Measurements from ENCODE around the gene SCN7A. TPM values are rescaled to one million over a fixed set of nuclear protein-coding genes. Genes with fewer than 3 reads are reported as not detected.
"Not testable (repeated sequence)": the region's sequence is repeated elsewhere in the genome, so short reads cannot be mapped to it uniquely, and the experiment has no call there.

The SCN7A gene
- total RNA-seq, 4 donors from 2014 or later = 13.8 to 23.3 (median 21.5) TPM

- in situ Hi-C loops (cut with MboI; ENCODE audit: low pct_ligation_motif_present in 1 of 4, low pct_unique_long_range_greater_than_20kb in 1 of 4, low sequenced_read_pairs in 3 of 4) = no loop called here
- WGBS, 2 donors (ENCODE audit: low coverage in 1 of 2) = 67 to 76% methylated on average over 7 of the region's 7 CpGs
- Histone ChIP-seq H3K4me3 (no peak overlapping the region), H3K4me1 (no peaks in the 10 kb centered on the region), H3K27me3 (no peaks in the 10 kb centered on the region), H3K36me3 (no peaks in the 10 kb centered on the region), H3K27ac (no peak overlapping the region), H3K9me3 (no peaks in the 10 kb centered on the region)
- DNase-seq = no peak
- TF ChIP-seq, protein P1, sequence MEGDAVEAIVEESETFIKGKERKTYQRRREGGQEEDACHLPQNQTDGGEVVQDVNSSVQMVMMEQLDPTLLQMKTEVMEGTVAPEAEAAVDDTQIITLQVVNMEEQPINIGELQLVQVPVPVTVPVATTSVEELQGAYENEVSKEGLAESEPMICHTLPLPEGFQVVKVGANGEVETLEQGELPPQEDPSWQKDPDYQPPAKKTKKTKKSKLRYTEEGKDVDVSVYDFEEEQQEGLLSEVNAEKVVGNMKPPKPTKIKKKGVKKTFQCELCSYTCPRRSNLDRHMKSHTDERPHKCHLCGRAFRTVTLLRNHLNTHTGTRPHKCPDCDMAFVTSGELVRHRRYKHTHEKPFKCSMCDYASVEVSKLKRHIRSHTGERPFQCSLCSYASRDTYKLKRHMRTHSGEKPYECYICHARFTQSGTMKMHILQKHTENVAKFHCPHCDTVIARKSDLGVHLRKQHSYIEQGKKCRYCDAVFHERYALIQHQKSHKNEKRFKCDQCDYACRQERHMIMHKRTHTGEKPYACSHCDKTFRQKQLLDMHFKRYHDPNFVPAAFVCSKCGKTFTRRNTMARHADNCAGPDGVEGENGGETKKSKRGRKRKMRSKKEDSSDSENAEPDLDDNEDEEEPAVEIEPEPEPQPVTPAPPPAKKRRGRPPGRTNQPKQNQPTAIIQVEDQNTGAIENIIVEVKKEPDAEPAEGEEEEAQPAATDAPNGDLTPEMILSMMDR (IDR thresholded peaks at IDR 0.05) = no peak
- no peak for TF ChIP-seq POLR2A (IDR thresholded peaks at IDR 0.05)
- TF ChIP-seq EP300 (IDR thresholded peaks at IDR 0.05; ENCODE audit: low read depth) = no peak
- no peak for TF ChIP-seq POLR2AphosphoS5 (IDR thresholded peaks at IDR 0.05)
- intact Hi-C loops (cut with DNase I; ENCODE audit: low total_unique reads) = no loop called here
Measured at GRCh38 chr2:166410828-166411472, 83.1 kb downstream of the SCN7A start.

DNA sequence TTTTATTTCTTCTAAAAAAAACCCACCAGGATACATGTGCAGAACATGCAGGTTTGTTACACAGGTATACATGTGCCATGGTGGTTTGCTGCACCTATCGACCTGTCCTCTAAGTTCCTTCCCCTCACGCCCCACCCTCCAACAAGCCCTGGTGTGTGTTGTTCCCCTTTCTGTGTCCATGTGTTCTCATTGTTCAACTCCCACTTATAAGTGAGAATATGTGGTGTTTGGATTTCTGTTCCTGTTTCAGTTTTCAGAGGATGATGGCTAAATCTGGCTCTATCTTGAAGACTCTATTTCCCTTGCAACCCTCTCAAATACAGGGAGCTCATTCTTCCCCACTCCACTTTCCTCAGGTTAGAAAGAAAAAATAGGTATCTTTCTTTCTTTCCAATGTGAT, 86.3 kb downstream of the SCN7A start:
- intact Hi-C loops (cut with DNase I; ENCODE audit: low total_unique reads); H3K4me1 ChIP-seq; H3K4me3 ChIP-seq; H3K27ac ChIP-seq; DNase-seq; H3K36me3 ChIP-seq; in situ Hi-C loops (cut with MboI; ENCODE audit: low pct_ligation_motif_present in 1 of 4, low pct_unique_long_range_greater_than_20kb in 1 of 4, low sequenced_read_pairs in 3 of 4); H3K27me3 ChIP-seq; H3K9me3 ChIP-seq: not testable (repeated sequence)
- WGBS, 2 donors (ENCODE audit: low coverage in 1 of 2) = 61 to 73% methylated on average over 2 of the region's 2 CpGs

GRCh38 chr2:166406374-166406773, 87.7 kb downstream of the SCN7A start:
- no peaks in the 10 kb centered on the region for H3K4me1 ChIP-seq
- H3K27ac ChIP-seq = no peak overlapping the region
- intact Hi-C loops (cut with DNase I; ENCODE audit: low total_unique reads) (no loop called here), in situ Hi-C loops (cut with MboI; ENCODE audit: low pct_ligation_motif_present in 1 of 4, low pct_unique_long_range_greater_than_20kb in 1 of 4, low sequenced_read_pairs in 3 of 4) (no loop called here)
- DNase-seq = no peak
- 67 to 84% methylated on average over 1 to 3 of the region's 3 CpGs for WGBS, 2 donors (ENCODE audit: low coverage in 1 of 2)
- H3K36me3 ChIP-seq = no peaks in the 10 kb centered on the region
- H3K9me3 ChIP-seq = no peaks in the 10 kb centered on the region
- TF ChIP-seq POLR2A (IDR thresholded peaks at IDR 0.05) (no peak), EP300 (IDR thresholded peaks at IDR 0.05; ENCODE audit: low read depth) (no peak), POLR2AphosphoS5 (IDR thresholded peaks at IDR 0.05) (no peak)
- TF ChIP-seq, protein P1 (IDR thresholded peaks at IDR 0.05) = no peak
- H3K27me3 ChIP-seq = no peaks in the 10 kb centered on the region
- no peak overlapping the region for H3K4me3 ChIP-seq

DNA sequence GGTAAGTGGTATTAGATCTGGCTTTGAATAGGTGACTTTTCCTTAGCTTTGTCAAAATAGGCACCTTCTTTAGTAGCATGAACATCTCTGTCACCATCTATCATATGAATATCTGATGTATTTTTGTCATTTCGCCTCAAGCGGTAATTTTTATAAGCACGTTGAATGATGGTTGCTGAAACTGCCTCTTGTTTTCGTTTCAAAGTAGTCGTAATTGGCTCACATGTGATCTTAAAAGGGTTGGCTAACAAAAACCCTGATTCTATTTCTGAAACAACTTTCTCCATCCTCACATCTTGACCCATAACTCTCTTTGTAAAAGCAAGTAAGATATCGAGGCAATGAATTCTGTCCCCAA, 88.5 kb downstream of the SCN7A start:
- no peak overlapping the region for H3K4me3 ChIP-seq
- 87% methylated on average over 6 of the region's 6 CpGs for WGBS, 2 donors (ENCODE audit: low coverage in 1 of 2)
- no peaks in the 10 kb centered on the region for H3K9me3 ChIP-seq
- TF ChIP-seq EP300 (IDR thresholded peaks at IDR 0.05; ENCODE audit: low read depth) (no peak), POLR2AphosphoS5 (IDR thresholded peaks at IDR 0.05) (no peak), POLR2A (IDR thresholded peaks at IDR 0.05) (no peak)
- TF ChIP-seq, protein P1 (IDR thresholded peaks at IDR 0.05) = no peak
- no peak for DNase-seq
- intact Hi-C loops (cut with DNase I; ENCODE audit: low total_unique reads) (no loop called here), in situ Hi-C loops (cut with MboI; ENCODE audit: low pct_ligation_motif_present in 1 of 4, low pct_unique_long_range_greater_than_20kb in 1 of 4, low sequenced_read_pairs in 3 of 4) (no loop called here)
- H3K27me3 ChIP-seq = no peaks in the 10 kb centered on the region
- H3K36me3 ChIP-seq = no peaks in the 10 kb centered on the region
- no peak overlapping the region for H3K27ac ChIP-seq
- H3K4me1 ChIP-seq = no peaks in the 10 kb centered on the region
